Measurements from ENCODE around the gene URAD.
"Not testable (repeated sequence)": the region's sequence is repeated elsewhere in the genome, so short reads cannot be mapped to it uniquely, and the experiment has no call there.

Gene URAD

DNA sequence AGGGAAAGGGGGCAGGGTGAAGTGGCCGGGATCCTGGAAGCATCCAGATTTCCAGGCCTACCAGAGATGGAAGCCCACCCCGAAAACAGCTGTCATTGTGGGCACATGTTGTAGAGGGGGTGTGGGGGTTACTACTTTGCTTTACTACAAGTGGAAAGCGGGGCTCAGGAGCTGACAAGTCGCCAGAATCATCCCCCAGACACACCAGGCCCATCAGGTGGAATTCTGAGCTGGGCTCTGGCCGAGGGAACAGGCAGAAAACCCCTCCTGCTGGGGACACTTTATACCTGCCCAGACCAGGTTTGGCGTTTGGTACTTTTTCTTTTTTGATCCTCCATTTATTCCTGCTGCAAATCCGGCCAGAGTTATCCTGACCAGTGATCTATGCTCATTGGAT, 23.2 kb downstream of the URAD start:
- Mint-ChIP-seq H3K9me3 (no peaks in the 10 kb centered on the region), H3K4me3 (no peak overlapping the region), H3K4me1 (peaks cover 8% of the 10 kb centered on the region), H3K27me3 (peaks cover 91% of the 10 kb centered on the region), H3K27ac (ENCODE audit: low read depth) (no peak overlapping the region), H3K36me3 (ENCODE audit: insufficient read depth) (peaks cover 2% of the 10 kb centered on the region)
- no peak for DNase-seq (ENCODE audit: low spot score in 2 of 2)
- no peak for ATAC-seq (replicated peaks; ENCODE audit: extremely low read depth, poor library complexity, severe bottlenecking)

DNA sequence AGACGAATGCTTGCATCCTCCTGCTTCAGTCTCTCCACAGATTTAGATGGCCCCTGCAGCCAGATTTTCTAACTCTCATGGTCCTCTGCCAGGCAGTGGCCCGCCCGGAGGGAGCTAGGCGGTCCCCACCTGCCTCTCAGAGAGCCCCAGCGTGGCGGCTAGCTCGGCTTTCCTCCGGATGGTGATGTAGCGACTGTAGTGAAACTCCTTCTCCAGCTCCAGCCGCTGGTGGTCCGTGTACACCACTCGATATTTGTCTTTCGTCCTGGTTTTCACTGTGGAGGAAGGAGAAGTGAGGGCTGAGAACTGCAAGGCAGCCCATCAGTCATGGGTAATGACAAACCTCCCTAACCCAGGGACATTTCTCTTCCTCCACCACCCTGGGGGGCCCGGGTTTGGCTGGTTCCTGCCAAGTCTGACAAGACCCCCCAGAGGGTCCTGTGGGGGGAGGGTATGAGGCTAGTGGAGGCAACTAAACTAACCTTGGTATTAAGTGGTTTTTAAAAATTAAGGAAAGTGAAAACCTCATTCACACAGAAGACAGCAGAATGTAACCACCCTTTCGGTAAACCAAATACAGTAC, 23.7 kb downstream of the URAD start:
- no peak overlapping the region for H3K27ac Mint-ChIP-seq (ENCODE audit: low read depth)
- no peak overlapping the region for H3K4me3 Mint-ChIP-seq
- H3K9me3 Mint-ChIP-seq = no peaks in the 10 kb centered on the region
- H3K36me3 Mint-ChIP-seq (ENCODE audit: insufficient read depth) = peaks cover 2% of the 10 kb centered on the region
- DNase-seq (ENCODE audit: low spot score in 2 of 2) = no peak
- peaks cover 8% of the 10 kb centered on the region for H3K4me1 Mint-ChIP-seq
- no peak for ATAC-seq (replicated peaks; ENCODE audit: extremely low read depth, poor library complexity, severe bottlenecking)
- peaks cover 91% of the 10 kb centered on the region for H3K27me3 Mint-ChIP-seq

DNA sequence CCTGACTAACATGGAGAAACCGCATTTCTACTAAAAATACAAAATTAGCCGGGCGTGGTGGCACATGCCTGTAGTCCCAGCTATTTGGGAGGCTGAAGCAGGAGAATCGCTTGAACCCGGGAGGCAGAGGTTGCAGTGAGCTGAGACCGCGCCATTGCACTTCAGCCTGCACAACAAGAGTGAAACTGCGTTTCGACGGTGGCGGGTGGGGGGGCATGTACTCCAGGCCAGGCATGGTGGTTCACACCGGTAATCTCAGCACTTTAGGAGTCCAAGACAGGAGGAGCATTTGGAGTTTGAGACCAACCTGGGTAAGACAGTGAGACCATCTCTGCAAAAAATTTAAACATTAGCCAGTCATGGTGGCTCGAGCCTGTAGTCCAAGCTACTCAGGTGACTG, 24.3 kb downstream of the URAD start:
- H3K36me3 Mint-ChIP-seq (ENCODE audit: insufficient read depth); H3K27ac Mint-ChIP-seq (ENCODE audit: low read depth); H3K4me1 Mint-ChIP-seq; ATAC-seq (replicated peaks; ENCODE audit: extremely low read depth, poor library complexity, severe bottlenecking); H3K4me3 Mint-ChIP-seq; H3K9me3 Mint-ChIP-seq; DNase-seq (ENCODE audit: low spot score in 2 of 2): not testable (repeated sequence)
- peaks cover 91% of the 10 kb centered on the region for H3K27me3 Mint-ChIP-seq

DNA sequence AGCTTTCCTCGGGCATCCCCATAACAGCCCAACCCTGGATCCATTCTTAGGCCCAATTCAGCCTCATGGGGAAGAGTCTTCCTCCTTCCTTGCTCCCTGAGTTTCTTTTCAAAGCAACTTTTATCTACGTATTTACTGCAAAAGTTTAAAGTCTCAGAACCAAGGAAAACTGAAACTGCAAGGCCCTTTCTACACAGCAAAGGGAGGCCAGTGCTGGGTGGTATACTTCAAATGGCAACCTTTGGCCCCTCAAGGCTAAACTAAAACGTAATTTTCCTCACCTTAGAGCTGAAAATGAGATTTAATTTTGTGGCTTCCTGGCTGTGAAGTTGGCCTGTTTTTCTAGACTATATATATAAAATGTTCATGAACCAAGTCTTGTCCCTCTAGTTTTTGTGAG, 25.0 kb downstream of the URAD start:
- no peak overlapping the region for H3K27ac Mint-ChIP-seq (ENCODE audit: low read depth)
- no peaks in the 10 kb centered on the region for H3K9me3 Mint-ChIP-seq
- H3K4me3 Mint-ChIP-seq = no peak overlapping the region
- peaks cover 2% of the 10 kb centered on the region for H3K36me3 Mint-ChIP-seq (ENCODE audit: insufficient read depth)
- peaks cover 8% of the 10 kb centered on the region for H3K4me1 Mint-ChIP-seq
- peaks cover 93% of the 10 kb centered on the region for H3K27me3 Mint-ChIP-seq
- DNase-seq (ENCODE audit: low spot score in 2 of 2) = no peak
- no peak for ATAC-seq (replicated peaks; ENCODE audit: extremely low read depth, poor library complexity, severe bottlenecking)

DNA sequence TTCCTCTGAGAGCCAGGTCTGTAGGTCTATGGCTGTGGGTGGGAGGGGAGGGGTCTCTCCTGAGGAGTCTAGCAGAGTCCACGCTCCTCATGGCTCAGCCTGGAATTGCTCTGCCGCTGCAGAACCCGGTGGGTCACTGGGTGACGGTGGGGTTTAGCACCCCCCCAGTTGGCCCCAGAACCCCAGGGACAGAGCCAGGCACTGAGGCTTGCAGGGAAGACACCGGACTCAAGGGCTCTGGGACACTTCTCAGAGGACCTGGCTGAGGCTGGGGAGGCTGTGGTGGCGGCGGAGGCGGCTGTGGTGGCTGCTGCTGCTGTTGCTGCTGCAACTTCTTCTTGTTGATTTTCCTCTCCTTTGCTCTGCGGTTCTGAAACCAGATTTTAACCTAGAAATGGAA, 25.5 kb downstream of the URAD start:
- Mint-ChIP-seq H3K4me1 (peaks cover 6% of the 10 kb centered on the region), H3K36me3 (ENCODE audit: insufficient read depth) (peaks cover under 1% of the 10 kb centered on the region), H3K4me3 (no peak overlapping the region), H3K27ac (ENCODE audit: low read depth) (no peak overlapping the region), H3K9me3 (no peaks in the 10 kb centered on the region), H3K27me3 (peaks cover 94% of the 10 kb centered on the region)
- DNase-seq (ENCODE audit: low spot score in 2 of 2) (no peak), ATAC-seq (replicated peaks; ENCODE audit: extremely low read depth, poor library complexity, severe bottlenecking) (no peak)

DNA sequence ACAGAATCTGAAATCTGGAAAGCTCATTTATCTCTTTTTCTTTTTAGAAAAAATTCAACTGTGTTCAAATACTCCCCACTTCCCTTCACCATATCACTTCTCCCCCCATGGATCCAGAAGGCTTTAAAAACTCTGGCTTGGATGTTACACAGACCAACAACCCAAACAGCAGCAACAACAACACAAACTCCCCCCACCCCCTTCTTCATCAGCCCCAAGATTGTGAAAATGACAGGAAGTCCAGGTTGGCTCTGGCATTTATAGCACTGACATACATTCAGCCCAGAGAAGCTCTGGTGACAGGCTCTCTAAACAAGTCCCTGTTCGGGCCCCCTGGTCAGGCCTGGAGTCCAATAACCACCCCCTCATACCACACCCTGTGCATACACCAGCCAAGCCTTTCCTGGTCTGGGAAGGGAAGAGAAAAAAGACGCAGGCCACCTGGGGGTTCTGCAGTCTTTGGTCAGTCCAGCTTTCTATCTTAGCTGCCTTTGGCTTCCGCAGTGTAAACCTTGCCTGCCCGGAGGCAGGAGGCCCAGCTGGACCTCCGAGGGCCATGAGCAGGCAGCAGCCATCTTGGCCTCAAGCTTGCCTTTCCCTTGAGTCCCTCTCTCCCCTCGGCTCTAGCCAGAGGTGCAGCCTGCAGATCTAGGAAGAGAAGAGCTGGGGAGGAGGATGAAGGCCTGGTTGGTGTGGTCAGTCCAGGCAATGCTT, 26.2 kb downstream of the URAD start:
- Mint-ChIP-seq H3K4me1 (no peaks in the 10 kb centered on the region), H3K27ac (ENCODE audit: low read depth) (no peak overlapping the region), H3K4me3 (no peak overlapping the region), H3K36me3 (ENCODE audit: insufficient read depth) (no peaks in the 10 kb centered on the region), H3K27me3 (peaks cover 94% of the 10 kb centered on the region), H3K9me3 (no peaks in the 10 kb centered on the region)
- DNase-seq (ENCODE audit: low spot score in 2 of 2) (no peak), ATAC-seq (replicated peaks; ENCODE audit: extremely low read depth, poor library complexity, severe bottlenecking) (no peak)

DNA sequence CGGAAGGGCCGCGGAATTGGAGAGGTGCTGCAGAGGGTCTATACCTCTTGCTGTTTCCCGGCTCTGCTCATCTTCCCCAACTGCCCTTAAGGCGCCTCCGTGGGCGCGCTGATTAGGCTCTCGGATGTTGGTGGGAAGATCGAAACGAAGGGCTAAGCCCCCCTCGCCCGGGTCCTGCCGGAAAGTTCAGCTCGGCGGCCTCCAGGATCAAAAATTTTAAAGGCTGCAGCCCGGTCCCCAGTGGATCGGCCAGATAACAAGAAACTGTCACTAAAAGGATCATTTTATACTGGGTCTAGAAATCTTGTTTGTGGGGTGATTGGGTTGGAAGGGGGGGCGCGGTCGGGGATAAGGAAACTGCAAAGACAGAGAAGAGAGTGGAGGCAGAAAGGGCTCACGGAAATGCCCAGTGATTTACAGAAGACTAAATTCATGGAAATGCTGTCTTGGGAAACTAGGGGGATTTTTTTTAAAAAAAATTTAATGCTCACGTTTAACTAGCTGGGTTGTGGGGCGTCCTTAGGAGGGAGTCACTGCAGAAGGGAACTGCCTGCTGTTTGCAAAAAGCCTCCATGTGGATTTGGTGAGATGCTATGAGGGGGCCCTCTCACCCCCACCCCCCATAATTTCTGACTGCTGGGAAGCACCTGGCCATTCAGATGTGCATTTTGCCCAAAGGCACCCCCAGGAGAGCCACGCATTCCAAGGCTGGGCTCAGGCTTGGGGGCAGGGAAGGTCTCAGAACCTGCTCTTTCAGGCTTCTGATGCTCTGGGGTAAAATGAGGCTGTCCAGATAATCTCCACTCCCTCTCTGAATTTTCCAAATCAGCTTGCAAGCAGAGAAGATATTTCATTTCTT, 27.0 kb downstream of the URAD start:
- no peaks in the 10 kb centered on the region for H3K4me1 Mint-ChIP-seq
- peaks cover 93% of the 10 kb centered on the region for H3K27me3 Mint-ChIP-seq
- no peak for ATAC-seq (replicated peaks; ENCODE audit: extremely low read depth, poor library complexity, severe bottlenecking)
- H3K4me3 Mint-ChIP-seq = no peak overlapping the region
- no peaks in the 10 kb centered on the region for H3K9me3 Mint-ChIP-seq
- no peak overlapping the region for H3K27ac Mint-ChIP-seq (ENCODE audit: low read depth)
- no peaks in the 10 kb centered on the region for H3K36me3 Mint-ChIP-seq (ENCODE audit: insufficient read depth)
- DNase-seq (ENCODE audit: low spot score in 2 of 2) = no peak

DNA sequence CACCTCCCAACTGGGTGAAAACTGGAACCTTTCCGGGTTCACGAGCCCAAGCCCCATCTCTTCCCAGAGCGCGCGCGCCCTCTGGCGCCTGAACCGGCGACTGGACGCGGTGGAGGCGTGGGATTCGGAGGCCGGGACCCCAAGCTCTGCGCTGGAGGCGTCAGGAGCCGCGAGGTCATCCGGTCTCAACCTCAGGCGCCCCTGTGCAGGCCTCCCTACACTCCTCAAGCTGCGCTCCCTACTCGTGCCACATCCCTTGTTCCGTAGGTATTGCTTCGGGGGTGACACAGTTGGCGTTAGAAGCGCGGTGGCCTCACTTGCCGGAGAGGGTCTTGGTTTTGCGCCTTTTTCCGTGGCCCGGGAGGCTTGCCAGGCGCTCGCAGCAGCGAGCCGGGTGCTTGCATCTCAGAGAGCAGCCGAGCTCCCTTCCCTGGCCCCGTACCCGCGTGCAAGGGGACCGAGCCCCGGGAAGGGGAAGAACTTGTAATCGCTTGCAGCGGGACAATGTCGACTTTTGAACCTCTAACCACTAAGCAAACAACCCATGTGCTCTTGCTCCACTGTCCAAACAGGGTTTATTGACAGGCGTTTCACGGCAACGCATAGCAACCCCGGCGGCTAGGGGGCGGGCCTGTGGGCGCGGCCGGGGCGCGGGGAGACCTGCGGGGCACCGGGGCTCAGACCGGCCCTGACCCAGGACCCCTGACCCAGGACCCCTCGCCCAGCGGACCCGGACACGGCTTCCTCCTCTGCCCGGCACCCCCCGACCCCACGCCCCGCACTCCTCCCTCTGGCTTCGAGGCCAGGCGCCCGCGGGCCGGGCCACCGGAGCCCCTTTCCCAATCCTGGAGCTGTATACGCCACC, 27.9 kb downstream of the URAD start:
- Mint-ChIP-seq H3K4me1 (no peaks in the 10 kb centered on the region), H3K27ac (ENCODE audit: low read depth) (no peak overlapping the region), H3K4me3 (peak overlapping the region; percentile 20), H3K9me3 (no peaks in the 10 kb centered on the region), H3K27me3 (peaks cover 93% of the 10 kb centered on the region), H3K36me3 (ENCODE audit: insufficient read depth) (no peaks in the 10 kb centered on the region)
- ATAC-seq (replicated peaks; ENCODE audit: extremely low read depth, poor library complexity, severe bottlenecking) (no peak), DNase-seq (ENCODE audit: low spot score in 2 of 2) (no peak)

DNA sequence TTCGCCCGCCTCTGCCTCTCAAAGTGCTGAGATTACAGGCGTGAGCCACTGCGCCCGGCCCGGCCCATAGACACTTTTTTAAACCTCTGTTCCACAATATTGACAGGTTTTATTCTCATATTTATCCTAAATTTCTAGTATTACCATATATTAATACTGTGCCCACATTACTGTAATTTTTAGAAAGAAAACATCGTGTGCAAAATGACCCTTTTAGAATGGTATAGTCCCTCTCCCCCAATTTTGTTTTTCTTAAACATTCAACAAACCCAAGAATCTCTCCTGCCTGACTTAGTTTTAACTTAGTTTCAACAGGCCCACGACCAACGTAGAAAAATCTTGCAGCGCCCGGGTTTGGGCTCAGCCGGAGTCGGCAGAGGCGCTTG, 28.5 kb downstream of the URAD start:
- H3K9me3 Mint-ChIP-seq = no peaks in the 10 kb centered on the region
- ATAC-seq (replicated peaks; ENCODE audit: extremely low read depth, poor library complexity, severe bottlenecking) = no peak
- DNase-seq (ENCODE audit: low spot score in 2 of 2) = no peak
- H3K36me3 Mint-ChIP-seq (ENCODE audit: insufficient read depth) = no peaks in the 10 kb centered on the region
- H3K4me1 Mint-ChIP-seq = no peaks in the 10 kb centered on the region
- H3K27ac Mint-ChIP-seq (ENCODE audit: low read depth) = no peak overlapping the region
- H3K27me3 Mint-ChIP-seq = peaks cover 93% of the 10 kb centered on the region
- H3K4me3 Mint-ChIP-seq = peak overlapping the region; percentile 20

DNA sequence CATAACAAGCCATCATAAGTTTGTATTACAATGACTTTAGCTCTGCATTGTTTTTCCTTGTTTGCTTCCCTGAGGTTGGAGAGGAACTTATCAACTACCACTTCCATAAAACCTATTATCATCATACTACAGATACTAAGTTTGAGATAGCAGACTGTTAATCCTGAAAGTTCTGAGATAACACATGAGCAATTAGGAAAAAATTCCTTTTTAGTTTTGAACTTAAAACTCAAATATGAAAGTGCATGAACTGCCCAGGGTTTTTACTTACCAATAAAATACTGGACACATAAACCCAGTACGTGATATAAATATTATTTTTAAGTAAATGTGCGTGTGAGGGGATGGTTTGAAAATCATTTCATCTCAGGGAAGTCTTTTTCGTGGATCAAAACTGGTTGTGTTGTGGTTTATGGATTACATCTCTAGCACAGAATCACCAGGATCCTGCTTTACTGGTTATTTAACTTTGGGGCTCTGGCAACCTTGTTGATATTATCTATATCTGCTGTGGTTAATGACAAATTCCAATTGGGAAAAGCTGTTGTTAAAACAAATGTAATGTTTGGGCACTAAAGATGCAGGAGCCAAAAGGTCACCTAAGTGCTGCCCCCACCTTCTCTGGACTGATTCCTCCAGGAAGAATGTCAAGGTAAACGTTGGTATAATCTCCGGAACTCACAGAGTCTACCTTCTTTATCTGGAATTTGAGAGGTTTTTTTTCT, 31.8 kb downstream of the URAD start:
- Mint-ChIP-seq H3K4me1 (peaks cover 7% of the 10 kb centered on the region), H3K9me3 (no peaks in the 10 kb centered on the region), H3K4me3 (no peak overlapping the region), H3K36me3 (ENCODE audit: insufficient read depth) (no peaks in the 10 kb centered on the region), H3K27ac (ENCODE audit: low read depth) (no peak overlapping the region), H3K27me3 (peaks cover 76% of the 10 kb centered on the region)
- no peak for DNase-seq (ENCODE audit: low spot score in 2 of 2)
- ATAC-seq (replicated peaks; ENCODE audit: extremely low read depth, poor library complexity, severe bottlenecking) = no peak

DNA sequence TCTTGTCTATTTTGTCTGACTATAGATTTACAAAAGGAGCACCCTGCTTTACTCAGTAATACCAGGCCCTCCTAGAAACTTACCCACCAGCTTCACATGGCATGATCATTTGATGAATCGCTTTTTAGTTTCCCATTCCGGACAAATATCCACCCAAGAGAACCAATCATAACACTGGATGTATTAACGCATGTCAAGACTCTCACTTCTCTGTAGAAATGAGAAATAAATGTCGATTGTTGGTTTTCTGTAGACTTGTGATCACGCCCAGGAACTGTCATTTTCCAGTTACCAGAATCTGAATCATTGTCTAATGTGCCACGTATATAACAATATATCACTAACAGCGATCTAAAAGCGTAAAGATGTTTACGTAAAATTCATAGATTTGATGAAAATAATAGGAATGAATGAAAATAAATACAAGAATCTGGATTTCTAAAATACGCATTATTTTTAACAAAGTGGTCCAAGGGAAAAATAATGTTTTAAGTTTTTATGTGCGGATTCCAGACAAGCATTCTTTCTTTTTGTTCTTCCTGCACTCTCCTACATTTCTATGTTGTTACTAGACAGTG, 33.4 kb downstream of the URAD start:
- Mint-ChIP-seq H3K4me1 (peaks cover 7% of the 10 kb centered on the region), H3K27ac (ENCODE audit: low read depth) (no peak overlapping the region), H3K4me3 (peak overlapping the region; percentile 25)

More for the DNA sequence above, 33.4 kb downstream of the URAD start:
- Mint-ChIP-seq H3K9me3 (peaks cover 1% of the 10 kb centered on the region), H3K36me3 (ENCODE audit: insufficient read depth) (peaks cover 2% of the 10 kb centered on the region), H3K27me3 (peaks cover 80% of the 10 kb centered on the region)
- no peak for DNase-seq (ENCODE audit: low spot score in 2 of 2)
- ATAC-seq (replicated peaks; ENCODE audit: extremely low read depth, poor library complexity, severe bottlenecking) = no peak
